ENCODE measurements around the gene LZTS2.

The LZTS2 gene

DNA sequence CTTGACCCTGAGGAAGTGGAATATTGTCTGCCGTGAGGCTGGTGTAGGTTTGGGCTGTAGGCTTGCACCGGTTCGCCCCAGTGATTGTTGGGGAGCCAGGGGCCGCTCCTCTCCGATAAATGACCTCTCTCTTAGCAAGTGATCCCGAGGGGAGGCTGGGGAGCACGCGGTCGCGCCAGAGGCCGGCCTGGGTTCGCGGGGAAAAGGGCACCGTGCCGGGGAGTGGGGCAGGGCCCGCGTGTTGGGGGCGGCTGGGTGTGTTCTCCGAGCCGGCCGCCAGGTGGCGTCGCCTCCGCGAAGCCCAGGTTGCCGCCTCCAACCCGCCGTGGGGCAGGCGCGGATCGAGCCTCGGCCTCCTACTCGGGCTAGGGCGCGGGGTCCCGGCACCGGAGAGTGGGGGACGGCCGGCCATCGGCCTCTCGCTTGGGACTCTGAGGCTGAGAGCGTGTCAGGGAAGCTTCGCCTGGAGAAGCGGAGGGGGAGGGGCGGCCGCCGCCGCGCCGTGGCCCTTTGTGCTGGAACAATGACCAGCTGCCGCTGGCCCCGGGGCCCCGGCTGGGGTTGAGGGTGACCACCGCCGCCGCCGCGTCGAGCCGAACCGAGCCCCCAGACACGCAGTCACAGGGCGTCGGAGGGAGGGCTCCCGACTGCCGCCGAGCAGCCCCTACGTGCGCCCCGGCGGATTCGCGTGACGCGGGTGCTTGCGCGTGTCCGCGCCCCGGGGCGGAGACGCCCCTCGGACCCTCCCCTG, 442 bp upstream of the LZTS2 start:
- DNase-seq: peak; percentile 84 to 88

DNA sequence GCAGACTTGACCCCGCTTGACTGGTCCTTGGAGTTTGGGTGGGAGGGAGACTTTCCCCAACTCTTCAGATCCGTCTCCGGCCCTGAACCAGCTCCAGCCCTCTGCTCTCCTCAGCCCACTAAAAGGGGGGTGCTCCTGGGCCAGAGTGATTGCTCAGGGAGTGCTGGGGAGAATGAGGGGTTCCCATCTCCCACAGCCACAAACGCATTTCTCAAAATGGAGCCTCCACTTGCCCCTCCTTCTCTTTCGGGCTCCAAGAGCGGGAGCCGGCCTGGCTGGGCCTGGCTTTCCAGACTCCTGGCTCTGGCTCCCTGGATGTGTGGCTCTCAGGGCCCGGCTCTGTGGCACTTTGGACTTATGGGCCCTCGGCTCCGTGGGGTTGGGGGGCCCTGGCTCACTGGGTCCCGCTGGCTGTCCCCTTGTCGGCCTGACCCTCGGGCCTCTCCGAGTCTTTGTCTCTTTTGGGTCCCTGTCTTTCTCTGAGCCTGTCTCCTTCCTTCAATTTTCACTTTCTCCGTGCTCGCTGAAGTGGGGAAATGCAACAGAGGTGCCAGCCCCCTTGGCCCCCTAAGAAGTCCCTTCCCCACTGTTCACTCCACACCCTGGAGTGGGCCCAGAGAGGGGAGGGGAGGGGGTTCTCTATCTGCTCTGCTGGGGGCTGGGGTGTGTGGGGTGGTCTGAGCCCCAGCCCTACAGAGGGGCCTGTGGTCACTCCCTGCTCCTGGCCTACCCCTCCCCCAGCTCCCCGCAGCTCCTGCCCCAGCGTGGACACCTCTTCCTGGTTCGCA, 713 bp downstream of the LZTS2 start:
- DNase-seq: no peak

DNA sequence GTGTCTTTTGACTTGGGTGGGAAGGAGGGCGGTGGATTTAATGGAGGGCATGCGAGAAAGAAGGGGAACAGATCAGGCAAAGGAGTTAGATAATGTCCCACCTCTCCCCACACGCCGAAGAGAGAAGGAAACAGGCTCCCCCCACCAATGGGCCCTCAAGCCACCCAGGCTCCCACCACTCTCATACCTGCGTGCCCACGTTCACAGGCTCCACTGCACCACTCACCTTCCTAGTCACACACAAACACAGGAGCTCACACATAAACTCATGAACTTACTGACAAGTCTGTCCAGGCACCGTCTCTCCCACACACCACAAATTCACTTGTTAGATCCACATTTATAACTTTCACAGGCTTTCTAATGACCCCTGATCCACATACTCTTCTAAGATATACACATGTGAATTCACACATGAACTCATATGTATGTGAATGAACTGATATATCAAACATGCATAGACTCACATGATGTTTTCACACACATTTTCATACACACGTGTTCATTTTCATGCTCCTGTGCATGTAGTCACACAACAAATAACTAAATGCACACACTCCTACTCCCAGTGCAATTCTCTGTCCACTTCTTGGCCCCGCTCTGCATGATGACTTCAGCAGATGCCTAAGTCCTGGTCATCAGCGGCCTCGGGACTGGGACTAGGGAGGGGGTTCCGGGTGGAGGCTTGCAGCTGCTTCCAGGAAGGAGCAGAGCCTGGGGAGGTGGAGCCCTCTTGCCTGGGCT, 1.5 kb downstream of the LZTS2 start:
- no peak for DNase-seq

DNA sequence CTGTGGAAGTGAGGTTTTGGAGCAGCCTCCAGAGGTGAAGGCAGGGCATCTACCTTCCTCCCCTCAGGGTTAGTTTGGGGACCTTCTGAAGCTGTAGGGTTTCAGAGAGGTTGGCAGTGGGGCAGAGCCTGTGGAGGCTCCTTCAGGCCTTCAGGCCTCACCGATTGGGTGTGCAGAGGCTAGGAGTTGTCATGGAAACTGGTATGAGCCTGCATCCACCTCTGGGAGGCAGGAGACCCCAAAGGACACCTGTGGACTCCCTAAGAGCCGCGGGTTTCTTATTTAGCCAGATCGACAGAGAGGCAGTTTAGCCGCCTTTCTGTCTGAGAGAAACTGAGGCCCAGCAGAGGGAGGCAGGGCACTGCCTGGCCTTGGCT, 2.0 kb downstream of the LZTS2 start:
- no peak for DNase-seq

DNA sequence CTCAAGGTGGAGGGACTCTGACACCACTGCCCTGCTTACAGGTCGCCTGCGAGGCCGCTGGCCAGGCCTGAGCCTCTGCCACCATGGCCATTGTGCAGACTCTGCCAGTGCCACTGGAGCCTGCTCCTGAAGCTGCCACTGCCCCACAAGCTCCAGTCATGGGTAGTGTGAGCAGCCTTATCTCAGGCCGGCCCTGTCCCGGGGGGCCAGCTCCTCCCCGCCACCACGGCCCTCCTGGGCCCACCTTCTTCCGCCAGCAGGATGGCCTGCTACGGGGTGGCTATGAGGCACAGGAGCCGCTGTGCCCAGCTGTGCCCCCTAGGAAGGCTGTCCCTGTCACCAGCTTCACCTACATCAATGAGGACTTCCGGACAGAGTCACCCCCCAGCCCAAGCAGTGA, 2.8 kb downstream of the LZTS2 start:
- no peak for DNase-seq

DNA sequence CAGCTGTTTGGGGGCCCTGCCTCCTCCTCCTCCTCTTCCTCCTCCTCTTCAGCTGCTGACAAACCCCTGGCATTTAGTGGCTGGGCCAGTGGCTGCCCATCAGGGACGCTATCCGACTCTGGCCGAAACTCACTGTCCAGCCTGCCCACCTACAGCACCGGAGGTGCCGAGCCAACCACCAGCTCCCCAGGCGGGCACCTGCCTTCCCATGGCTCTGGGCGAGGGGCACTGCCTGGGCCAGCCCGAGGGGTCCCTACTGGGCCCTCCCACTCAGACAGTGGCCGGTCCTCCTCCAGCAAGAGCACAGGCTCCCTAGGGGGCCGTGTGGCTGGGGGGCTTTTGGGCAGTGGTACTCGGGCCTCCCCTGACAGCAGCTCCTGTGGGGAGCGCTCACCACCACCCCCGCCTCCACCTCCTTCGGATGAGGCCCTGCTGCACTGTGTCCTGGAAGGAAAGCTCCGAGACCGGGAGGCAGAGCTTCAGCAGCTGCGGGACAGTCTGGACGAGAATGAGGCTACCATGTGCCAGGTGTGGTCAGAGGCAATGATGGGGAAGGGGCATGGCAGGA, 4.1 kb downstream of the LZTS2 start:
- DNase-seq: no peak

DNA sequence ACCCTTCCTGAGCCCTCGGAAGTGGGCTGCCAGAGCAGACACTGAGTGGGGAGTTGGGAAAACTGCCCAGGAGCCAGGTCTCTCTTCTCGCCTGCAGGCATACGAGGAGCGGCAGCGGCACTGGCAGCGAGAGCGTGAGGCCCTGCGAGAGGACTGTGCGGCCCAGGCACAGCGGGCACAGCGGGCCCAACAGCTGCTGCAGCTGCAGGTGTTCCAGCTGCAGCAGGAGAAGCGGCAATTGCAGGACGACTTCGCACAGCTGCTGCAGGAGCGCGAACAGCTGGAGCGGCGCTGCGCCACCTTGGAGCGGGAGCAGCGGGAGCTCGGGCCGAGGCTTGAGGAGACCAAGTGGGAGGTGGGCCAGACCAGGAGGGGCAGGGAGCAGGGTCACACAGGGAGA, 5.8 kb downstream of the LZTS2 start:
- DNase-seq: no peak

DNA sequence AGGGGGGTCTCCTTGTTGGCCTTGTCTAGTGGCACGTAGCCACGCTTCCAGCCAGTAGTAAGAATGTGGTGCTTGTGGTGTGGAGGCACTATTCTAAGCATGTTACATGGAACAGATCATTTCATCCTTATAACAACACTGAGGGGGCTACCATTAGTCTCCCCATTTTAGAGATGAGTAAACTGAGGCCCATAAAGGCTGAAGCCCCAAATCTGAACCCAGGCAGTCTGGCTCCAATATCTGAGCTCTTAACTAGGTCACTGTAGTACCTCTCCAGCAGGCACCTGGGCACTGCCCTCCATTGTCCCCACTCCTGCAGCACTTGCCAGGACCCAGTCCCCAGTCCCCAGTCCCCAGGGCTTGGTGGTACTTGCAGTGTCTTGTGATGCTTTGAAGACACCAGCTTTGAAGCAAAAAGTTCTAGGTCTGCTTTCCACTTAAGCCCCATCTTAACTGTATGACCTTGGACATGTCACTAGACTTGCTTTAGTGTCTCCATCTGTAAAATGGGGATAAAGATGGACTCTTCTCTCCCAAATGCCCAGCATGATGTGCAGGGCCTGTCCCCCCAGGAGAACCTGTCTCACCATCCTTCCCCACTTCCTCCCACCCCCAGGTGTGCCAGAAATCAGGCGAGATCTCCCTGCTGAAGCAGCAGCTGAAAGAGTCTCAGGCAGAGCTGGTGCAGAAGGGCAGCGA, 6.4 kb downstream of the LZTS2 start:
- DNase-seq: no peak

DNA sequence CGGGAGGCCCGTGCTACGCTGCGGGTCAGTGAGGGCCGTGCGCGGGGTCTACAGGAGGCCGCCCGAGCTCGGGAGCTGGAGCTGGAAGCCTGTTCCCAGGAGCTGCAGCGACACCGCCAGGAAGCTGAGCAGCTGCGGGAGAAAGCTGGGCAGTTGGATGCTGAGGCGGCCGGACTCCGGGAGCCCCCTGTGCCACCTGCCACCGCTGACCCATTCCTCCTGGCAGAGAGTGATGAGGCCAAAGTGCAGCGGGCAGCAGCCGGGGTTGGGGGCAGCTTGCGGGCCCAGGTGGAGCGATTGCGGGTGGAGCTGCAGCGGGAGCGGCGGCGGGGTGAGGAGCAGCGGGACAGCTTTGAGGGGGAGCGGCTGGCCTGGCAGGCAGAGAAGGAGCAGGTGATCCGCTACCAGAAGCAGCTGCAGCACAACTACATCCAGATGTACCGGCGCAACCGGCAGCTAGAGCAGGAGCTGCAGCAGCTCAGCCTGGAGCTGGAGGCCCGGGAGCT, 7.0 kb downstream of the LZTS2 start:
- DNase-seq: no peak

DNA sequence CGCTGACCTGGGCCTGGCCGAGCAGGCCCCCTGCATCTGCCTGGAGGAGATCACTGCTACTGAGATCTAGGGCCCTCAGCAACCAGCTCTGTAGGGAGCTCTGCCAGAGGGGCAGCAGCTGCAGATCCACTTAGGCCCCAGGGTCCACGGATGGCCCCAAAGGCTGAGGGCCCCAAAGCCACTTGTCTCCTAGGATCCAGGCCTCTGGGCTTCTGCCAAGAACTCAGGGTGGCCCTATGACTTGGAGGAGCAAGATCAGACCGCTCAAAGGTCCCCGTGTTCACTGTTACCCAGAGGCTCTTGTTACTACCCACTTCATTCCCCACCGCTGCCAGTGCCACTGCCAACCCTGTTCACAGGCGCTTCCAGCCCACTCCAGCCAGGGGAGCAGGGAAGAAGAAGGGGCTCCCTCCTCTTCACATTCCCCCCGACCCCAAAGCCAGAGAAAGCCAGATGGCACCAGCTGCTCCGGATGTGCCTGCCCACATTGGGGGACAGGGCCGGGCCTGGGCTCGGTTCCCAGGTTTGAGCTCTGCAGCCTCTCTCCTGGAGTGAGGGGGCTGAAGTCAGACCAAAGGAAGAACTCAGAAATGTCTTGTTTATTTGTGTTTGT, 7.6 kb downstream of the LZTS2 start:
- no peak for DNase-seq

DNA sequence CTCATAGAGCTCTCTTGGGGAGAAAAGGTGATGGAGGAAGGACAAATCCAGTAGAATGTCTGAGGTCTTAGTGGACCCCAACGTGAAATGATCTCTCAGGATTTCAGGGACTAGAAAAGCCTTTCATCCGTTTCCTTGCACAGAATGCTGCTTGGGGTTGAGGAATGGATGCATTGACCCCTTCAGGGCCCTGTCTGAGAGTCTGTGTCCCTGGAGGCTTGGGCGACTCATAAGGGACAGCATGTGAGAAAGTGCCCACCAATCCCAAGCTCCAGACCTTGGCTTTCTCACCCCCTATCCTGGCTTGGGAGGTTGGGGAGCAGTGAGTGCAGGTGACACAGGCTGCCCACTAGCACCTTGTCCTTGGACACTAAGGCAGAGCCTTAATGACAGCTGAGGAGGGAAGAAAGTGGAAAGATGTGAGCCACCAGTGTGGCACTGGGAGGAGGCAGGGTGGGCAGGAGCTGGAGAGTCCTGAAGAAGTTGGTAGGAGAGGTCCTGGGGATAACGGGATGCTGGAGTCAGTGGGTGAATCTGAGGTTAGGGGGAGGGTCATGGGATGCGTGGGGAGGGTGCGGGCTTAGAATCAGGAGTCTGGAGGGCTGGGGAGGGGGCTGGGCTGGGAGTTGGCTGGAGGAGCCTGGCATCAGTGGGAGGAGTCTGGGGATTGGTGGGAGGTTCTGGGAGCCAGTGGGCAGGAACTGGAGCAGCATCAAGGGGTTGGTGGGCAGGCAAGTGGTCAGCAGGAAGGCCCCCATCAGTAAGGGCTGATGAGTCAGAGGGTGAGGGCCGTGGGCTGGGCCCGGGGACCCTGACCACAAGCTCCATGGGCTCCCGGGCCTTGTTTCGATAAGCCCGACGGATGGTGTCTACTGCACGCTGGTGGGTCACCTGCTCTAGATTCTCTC, 8.6 kb downstream of the LZTS2 start:
- DNase-seq: no peak

DNA sequence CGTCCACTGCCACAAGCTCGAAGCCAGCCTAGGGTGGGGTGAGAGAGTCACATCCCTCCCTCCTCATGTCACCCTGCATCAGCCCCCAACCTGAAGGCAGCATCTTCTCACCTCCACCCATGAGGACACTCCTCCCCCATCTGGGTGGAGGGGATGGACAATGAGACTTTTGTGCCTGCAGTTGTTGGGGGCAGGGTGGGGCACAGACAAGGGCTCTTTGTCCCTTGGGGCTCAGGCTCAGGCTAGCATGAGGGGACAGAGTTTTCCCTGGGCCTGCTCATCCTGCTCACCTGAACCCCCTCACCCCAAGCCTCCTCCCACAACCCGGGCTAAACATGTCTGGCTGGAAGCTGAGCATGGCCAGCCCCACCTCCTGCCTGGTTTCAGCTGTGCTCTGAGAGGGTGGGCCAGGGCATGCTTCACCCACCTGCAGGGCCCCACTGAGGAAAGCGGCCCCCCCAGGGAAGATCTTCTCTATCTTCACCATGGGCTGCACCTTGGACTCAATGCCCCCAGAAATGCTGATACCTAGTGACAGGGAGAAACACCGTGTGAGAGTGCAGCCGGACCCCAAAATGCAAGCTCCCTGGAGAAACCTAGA, 9.3 kb downstream of the LZTS2 start:
- DNase-seq: no peak

DNA sequence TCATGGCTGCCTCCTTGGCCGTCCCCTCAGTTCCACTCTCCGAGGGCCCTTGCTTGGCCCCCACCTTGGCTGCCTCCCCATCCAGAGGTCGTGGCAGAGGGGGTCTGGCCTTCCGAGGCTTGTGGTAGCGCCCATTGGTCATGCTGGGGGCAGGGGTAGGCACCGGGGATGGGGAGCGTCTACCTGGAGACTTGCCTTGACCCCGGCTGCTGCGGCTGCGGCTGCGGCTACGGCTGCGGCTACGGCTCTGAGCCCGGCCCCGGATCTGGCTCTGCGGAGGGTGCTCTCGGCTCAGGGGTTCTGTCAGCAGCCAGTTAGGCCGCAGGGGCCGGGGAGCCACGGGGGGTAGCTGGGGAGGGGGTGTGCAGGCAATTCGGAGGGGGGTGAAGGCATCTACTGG, 10.7 kb downstream of the LZTS2 start:
- no peak for DNase-seq

DNA sequence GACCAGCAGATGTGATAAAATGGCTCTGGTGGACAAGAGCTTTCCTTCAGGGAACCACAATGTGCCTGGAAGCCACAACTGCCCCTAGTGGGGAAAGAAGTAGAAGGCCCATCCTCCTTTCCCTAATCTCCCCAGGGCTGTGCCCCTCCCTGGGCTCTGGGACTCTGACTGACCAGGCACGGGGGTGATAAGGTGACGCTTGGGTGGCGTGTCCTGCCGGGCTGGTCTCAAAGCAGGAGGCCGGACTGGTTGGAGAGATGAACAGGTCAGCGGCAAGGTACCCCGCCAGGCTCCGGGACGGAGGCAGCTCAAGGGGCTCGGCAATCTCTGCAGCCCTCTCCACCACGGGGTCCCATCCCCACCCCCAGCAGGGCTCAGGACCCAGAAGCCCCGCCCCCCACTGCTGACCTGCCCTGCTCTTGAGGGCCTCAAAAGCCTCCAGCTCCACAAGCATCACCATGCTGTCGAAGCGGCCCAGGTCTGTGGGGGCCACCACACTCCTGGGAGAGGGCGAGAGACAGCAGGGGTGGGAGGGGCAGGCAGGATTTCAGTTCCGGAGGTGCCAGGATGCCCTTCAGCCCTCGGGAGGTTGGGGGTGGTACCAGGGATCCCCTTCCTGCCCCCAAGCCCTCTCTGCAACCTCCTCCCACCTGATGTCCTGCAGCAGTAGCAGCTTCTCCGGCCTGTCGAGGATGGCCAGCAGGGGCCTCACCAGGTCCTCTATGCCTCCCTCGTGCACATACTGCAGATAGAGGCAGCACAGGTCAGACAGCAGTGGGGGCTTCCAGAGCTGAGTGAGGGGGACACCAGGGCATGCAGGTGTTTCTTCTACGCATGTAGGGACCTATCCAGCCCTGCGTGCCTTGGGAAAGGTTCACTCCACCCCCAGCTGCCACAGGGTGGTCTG, 12.2 kb downstream of the LZTS2 start:
- no peak for DNase-seq

DNA sequence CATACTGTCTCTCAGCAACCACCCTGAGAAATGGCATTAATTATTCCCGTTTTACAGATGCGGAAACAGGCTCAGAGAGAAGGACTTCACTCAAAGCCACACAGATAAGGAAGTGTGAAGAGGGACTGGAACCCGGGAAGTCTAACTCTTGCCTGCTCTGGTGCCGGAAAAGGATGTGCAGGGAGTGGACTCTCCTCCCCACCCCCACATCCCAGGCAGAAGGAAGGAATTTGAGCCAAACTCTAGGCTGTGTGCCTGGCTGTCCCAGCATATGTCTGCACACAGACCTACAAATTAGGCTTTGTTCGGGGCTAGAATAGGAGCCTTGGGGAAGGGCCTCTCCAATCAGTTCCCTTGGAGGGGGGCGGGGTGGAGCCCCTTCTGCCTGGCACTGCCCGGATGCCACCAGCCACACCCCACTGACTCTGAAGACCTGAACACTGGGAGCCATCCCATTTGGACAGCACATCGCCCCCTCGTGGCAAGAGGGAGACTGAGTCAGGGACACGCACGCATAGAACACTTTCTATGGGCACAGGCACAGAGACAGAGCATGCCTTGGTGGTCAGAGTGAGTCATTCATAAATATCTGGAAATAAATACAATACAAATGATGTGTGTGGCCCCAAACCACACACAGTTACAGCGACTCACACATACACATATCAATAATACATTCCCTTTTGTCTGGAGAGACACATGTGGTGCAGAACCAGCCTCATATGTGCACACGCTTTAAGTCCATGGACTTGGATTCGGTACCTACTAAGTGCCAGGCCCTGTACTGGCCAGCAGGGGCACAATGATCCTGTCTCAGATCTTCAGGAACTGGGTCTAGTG, 13.1 kb downstream of the LZTS2 start:
- DNase-seq: peak; percentile 88 to 91

DNA sequence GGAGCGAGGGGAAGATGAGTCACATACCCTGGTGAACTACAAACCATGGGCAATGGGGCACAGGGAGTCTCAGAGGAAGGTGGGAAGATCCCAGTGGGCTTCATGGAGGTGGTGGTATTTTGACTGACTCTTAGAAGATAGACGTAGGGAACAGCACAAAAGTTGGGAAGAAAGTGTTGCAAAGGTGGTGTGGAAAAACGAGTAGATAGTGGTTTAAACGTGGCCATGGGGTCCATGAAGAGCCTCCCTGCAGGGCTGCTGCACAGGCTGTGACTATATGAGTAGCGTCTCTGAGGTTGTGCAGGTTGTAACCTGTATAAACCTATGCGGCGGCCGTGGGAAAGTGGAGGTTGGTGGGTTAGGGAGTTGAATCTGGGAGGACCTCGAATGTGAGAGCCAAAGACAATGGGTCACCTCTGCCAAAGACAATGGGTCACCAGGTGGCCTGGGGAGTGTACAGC, 13.8 kb downstream of the LZTS2 start:
- no peak for DNase-seq

DNA sequence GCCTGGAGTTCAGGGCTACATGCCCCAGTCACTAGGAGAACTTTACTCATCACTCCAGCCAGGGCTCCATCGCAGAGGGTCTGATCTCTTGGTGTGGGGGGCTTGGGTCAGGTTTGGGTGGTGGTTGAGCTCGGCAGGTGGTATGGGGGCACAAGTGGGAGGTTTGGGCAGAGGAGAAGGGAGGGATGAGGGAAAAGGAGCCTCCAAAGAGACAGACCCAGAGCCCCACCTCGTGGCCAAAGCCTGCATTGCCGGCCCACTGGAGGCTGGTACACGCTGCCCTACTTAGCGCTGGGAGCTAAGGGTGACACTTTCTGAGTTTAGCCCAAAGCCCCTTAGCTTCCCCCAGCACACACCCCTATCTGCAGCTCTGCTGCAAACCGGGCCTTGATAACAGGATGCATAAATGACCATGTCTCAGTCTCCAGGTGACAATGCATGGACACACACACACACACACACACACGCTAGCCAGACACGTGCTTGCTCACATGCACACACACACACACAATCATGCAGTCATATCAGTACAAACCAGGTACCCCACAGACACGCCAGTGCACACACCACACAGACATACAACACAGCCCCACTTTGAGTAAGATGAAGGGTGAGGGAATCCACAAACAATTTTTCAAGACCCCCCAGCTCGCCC, 14.7 kb downstream of the LZTS2 start:
- DNase-seq: peak; percentile 91
